Fibroblast of pulmonary artery (primary cell): Measurements from ENCODE around the gene CEP250.

Experiments used
- DNase-seq: peaks from one replicate; pipeline ENCODE4 v3.0.0-alpha.2; 2010; ENCODE audit warnings: low read depth
- H3K4me3 ChIP-seq: replicated peaks from 2 replicates; pipeline ENCODE4 v1.5.1; 2011; ENCODE audit warnings: low read depth, mild to moderate bottlenecking, control low read depth, low read length, moderate library complexity
- CTCF ChIP-seq: IDR thresholded peaks from 2 replicates; pipeline ENCODE4 v1.5.1; 2011; ENCODE audit warnings: mild to moderate bottlenecking, control low read depth, low read length, inconsistent platforms; ENCODE audit errors: missing control alignments

CEP250 gene

GRCh38 chr20:35431621-35432429 lies 23.6 kb upstream of the CEP250 start:
- DNase-seq = no peak
- no peak overlapping the region for H3K4me3 ChIP-seq
- TF ChIP-seq CTCF = no peak

- TF ChIP-seq CTCF = no peak
- no peak for DNase-seq
- no peak overlapping the region for H3K4me3 ChIP-seq
Measured at GRCh38 chr20:35432430-35432735, 23.0 kb upstream of the CEP250 start.

GRCh38 chr20:35433337-35433736 lies 22.1 kb upstream of the CEP250 start:
- no peak for TF ChIP-seq CTCF
- DNase-seq = no peak
- H3K4me3 ChIP-seq = no peak overlapping the region

GRCh38 chr20:35434085-35435005 lies 21.1 kb upstream of the CEP250 start:
- no peak for TF ChIP-seq CTCF
- DNase-seq = peak; percentile 18
- peak overlapping the region; percentile 8 for H3K4me3 ChIP-seq

GRCh38 chr20:35436177-35436573 lies 19.2 kb upstream of the CEP250 start:
- H3K4me3 ChIP-seq = peak overlapping the region; percentile 55
- TF ChIP-seq CTCF = no peak
- DNase-seq = no peak

- TF ChIP-seq CTCF = no peak
- H3K4me3 ChIP-seq = peak overlapping the region; percentile 55
- DNase-seq = no peak
Measured at GRCh38 chr20:35437599-35437998, 17.8 kb upstream of the CEP250 start.
